Activated naive CD4-positive, alpha-beta T cell treated with anti-CD3 and anti-CD28 coated beads, Interleukin-2, amount 10 ng/mL, durations not matched to agents 7 days and 5 days (primary cell): ENCODE data around the gene ARID4A.
"Not testable (repeated sequence)": the region's sequence is repeated elsewhere in the genome, so short reads cannot be mapped to it uniquely, and the experiment has no call there.

Experiments used
- CTCF ChIA-PET: fragments of 350-600 bp; sonication (Branson Sonifier 250); formaldehyde crosslinking; loops from one replicate; lab custom pipeline; 2021; ENCODE audit warnings: antibody characterized with exemption; lab: Charles Lee
- DNase-seq: peaks from one replicate; pipeline ENCODE4 v3.0.0-alpha.2; 2020
- H3K27ac Mint-ChIP-seq: one replicate; pipeline ENCODE4 v1.8.0; 2021; ENCODE audit warnings: mild to moderate bottlenecking, moderate library complexity, mixed read lengths
- H3K27me3 Mint-ChIP-seq: one replicate; pipeline ENCODE4 v1.8.0; 2021; ENCODE audit warnings: mild to moderate bottlenecking, mixed read lengths
- H3K36me3 Mint-ChIP-seq: one replicate; pipeline ENCODE4 v1.8.0; 2021; ENCODE audit warnings: mixed read lengths
- H3K4me1 Mint-ChIP-seq: one replicate; pipeline ENCODE4 v1.8.0; 2021; ENCODE audit warnings: mixed read lengths
- H3K4me3 Mint-ChIP-seq: one replicate; pipeline ENCODE4 v1.8.0; 2021; ENCODE audit warnings: mild to moderate bottlenecking, moderate library complexity, mixed read lengths
- H3K9me3 Mint-ChIP-seq: one replicate; pipeline ENCODE4 v1.8.0; 2021; ENCODE audit warnings: mixed read lengths

ARID4A gene

DNA sequence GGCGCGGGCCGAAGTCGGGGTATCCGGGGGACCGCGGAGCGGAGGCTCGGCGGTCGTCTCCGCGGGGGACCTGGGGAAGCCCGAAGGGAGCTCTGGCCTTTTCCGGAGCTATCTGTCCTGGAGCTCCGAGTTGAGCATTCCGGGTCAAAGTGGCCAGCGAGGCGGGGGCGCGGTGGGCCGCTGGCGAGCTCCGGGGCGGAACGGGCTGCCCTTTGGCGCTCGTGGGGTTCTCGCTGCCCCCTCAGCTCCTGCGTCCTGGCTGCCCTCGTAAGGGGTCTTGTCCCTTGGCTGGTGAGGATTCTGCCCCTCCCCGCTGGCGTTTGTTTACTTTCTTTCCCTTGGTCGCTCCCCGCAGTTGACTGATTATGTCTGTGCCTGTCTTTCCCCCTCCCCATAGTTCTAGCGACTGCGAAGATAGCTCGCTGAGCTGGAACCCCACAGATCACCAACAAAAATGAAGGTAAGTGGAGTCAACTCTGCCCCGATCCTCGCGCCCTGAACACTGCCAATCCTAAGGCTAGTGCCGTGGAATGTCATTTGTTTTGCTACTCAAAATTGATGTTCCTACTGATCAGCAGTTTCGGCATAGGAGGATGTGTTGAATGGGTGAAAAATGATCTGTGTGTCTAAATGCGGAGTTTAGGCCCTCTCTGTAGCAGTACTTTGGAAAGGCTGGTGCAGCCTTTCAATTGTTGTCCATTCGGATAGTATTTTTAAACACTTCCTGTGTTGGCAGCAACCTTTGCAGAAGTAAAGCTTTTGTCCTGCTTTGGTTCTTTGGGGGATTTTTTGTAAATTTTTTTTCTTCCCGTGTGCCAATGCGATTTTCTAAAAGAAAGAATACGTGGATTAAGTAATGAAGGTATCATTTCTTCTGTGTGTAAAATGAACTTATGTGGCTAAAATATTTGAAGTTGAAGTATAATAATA lies 1.3 kb downstream of the ARID4A start:
- no peaks in the 10 kb centered on the region for H3K27me3 Mint-ChIP-seq
- H3K4me1 Mint-ChIP-seq = peaks cover 45% of the 10 kb centered on the region
- peak overlapping the region; percentile 93 for H3K4me3 Mint-ChIP-seq
- DNase-seq = no peak
- peak overlapping the region; percentile 96 for H3K27ac Mint-ChIP-seq
- CTCF ChIA-PET = no interaction called here
- no peaks in the 10 kb centered on the region for H3K9me3 Mint-ChIP-seq
- H3K36me3 Mint-ChIP-seq = peaks cover 28% of the 10 kb centered on the region

DNA sequence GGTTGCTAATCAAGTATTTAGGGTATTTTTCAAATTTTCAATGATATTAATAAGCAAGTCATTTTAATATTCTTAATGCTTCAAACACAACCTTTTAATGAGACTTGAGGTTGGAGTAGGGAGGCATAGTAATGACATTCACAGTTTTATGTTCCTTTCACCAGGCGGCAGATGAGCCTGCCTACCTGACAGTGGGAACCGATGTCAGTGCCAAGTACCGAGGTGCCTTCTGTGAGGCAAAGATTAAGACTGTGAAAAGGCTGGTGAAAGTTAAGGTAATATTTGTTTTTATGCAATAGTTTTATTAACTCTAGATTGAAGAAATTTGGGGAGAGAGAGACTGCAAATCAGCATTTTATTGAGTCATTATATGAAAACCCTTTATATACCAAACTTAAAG lies 3.1 kb downstream of the ARID4A start:
- Mint-ChIP-seq H3K4me1 (peaks cover 30% of the 10 kb centered on the region), H3K27ac (no peak overlapping the region)

DNA sequence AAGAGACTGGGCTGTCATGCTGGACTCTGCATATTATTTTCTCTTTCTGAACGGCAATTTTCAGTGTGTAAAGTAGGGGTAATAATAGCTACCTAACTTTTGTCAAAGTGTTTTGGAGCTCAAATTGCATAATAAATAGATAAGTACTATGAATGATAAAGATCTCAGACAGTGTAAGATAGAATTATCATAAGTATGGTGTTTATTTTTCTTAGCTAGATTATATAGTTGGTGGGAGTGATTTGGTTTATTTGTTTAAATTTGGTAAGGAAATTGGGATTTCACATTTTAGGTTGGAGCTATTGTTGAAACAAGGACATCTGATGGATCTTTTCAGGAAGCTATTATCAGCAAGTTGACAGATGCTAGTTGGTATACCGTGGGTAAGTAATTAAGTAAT lies 7.4 kb downstream of the ARID4A start:
- H3K4me3 Mint-ChIP-seq = no peak overlapping the region
- peaks cover 39% of the 10 kb centered on the region for H3K36me3 Mint-ChIP-seq
- peaks cover 15% of the 10 kb centered on the region for H3K4me1 Mint-ChIP-seq
- no peak overlapping the region for H3K27ac Mint-ChIP-seq
- no peak for DNase-seq
- CTCF ChIA-PET = no interaction called here
- no peaks in the 10 kb centered on the region for H3K27me3 Mint-ChIP-seq
- no peaks in the 10 kb centered on the region for H3K9me3 Mint-ChIP-seq

More for the DNA sequence above, 3.1 kb downstream of the ARID4A start:
- Mint-ChIP-seq H3K27me3 (no peaks in the 10 kb centered on the region), H3K36me3 (peaks cover 29% of the 10 kb centered on the region), H3K9me3 (no peaks in the 10 kb centered on the region), H3K4me3 (no peak overlapping the region)
- DNase-seq = no peak
- CTCF ChIA-PET = no interaction called here

DNA sequence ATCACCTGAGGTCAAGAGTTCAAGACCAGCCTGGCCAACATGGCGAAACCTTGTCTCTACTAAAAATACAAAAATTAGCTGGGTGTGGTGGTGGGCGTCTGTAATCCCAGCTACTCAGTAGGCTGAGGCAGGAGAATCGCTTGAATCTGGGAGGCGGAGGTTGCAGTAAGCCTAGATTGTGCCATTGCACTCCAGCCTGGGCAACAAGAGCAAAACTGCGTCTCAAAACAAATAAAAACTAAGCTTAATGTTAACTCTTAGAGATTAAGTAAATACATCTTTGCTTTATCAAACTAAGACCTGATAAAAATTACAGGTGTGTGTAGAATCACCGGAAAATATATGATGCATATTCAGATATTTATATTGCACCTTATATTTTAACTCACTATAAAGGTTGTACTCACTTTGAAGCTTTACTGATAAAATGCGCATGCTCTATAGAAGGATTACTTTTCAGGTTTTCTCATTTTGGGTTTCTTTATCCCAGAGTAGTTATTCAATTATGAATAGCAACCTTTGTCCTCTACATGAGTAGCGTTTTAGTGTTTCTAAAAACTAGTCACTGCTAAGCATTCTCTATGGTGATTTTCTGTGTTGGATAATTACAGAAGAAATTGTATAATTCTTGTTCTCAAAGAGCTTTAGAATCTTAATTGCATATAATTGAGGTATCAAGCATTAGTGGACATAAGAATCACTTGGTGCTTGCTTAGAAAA lies 9.4 kb downstream of the ARID4A start:
- DNase-seq = no peak
- Mint-ChIP-seq H3K27ac (no peak overlapping the region), H3K9me3 (no peaks in the 10 kb centered on the region), H3K4me3 (no peak overlapping the region), H3K27me3 (no peaks in the 10 kb centered on the region), H3K36me3 (peaks cover 31% of the 10 kb centered on the region), H3K4me1 (peaks cover 6% of the 10 kb centered on the region)
- CTCF ChIA-PET = no interaction called here

DNA sequence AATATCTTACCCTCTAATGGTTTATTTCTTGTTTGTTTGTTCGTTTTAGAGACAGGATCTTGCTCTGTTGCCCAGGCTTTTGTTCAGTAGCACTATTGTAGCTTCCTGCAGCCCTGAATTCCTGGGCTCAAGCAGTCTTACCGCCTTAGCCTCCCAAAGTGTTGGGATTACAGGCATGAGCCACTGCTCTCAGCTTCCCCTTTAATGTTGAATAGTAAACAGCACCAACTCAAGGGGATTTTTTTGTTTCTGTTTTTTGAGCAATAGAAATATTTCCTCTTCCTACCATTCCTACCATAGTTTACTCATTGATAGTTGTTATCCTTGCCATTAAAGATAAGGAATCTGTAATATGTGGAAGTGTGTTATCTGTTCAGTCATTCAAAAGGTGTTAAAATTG lies 10.7 kb downstream of the ARID4A start:
- no peaks in the 10 kb centered on the region for H3K27me3 Mint-ChIP-seq
- no peak overlapping the region for H3K27ac Mint-ChIP-seq
- H3K36me3 Mint-ChIP-seq = peaks cover 31% of the 10 kb centered on the region
- H3K4me1 Mint-ChIP-seq = no peaks in the 10 kb centered on the region
- CTCF ChIA-PET = no interaction called here
- no peaks in the 10 kb centered on the region for H3K9me3 Mint-ChIP-seq
- H3K4me3 Mint-ChIP-seq = no peak overlapping the region
- no peak for DNase-seq

DNA sequence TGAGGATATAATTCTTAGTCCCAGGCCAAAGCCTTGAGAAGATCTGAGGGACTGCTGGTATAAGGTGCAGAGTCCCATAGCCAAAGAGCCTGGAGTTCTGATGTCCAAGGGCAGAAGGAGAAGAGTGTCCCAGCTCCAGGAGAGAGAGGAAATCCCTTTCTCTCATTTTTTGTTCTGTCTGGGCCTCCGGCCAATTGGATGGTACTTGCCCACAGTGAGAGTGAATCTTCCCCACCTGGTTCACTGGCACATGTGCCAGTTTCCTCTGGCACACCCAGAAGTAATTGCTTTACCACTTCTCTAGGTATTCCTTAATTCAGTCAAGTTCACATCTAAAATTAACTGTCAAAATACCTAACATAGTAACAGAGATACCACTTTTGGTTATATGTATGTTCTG lies 15.3 kb downstream of the ARID4A start:
- peaks cover 26% of the 10 kb centered on the region for H3K36me3 Mint-ChIP-seq
- CTCF ChIA-PET = no interaction called here

DNA sequence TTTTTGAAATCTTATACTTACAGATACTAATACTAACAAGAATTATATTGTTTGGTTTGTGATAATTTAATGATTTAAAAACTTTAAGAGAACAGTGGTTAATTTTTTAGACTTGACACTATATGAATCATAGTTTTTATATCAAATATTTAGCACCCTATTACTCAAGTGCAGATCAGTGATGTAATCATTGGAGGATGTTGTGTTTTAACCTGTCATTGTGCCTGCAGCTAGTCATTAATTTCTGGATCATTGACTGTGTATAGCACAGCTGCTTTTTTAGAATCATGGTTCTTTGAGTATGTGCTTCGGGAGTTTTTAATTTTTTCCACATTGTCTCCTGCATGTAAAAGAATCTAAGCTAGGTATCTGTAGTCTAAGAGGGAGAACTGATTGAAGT lies 17.3 kb downstream of the ARID4A start:
- no peak overlapping the region for H3K4me3 Mint-ChIP-seq
- CTCF ChIA-PET = no interaction called here
- no peaks in the 10 kb centered on the region for H3K4me1 Mint-ChIP-seq
- DNase-seq = no peak
- no peak overlapping the region for H3K27ac Mint-ChIP-seq
- H3K27me3 Mint-ChIP-seq = no peaks in the 10 kb centered on the region
- H3K9me3 Mint-ChIP-seq = no peaks in the 10 kb centered on the region
- H3K36me3 Mint-ChIP-seq = peaks cover 29% of the 10 kb centered on the region

More for the DNA sequence above, 15.3 kb downstream of the ARID4A start:
- DNase-seq = no peak
- Mint-ChIP-seq H3K27ac (no peak overlapping the region), H3K4me3 (no peak overlapping the region), H3K4me1 (no peaks in the 10 kb centered on the region), H3K27me3 (no peaks in the 10 kb centered on the region), H3K9me3 (no peaks in the 10 kb centered on the region)

DNA sequence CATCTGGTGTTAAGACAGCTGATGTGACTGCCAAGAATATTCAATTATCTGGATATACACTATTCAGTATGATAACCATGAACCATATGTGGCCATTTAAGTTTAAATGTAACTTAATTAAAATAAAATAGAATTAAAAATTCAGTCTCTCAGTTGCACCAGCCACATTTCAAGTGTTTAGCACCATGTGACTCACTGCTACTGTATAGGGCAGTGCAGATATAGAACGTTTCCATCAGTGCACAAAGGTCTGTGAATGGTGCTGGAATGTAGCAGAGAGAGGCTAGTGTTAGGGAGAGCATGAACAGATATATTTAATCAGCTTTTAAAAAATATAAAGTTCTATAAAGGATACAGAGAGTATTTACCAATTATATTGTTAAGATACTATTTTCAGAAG lies 28.7 kb downstream of the ARID4A start:
- Mint-ChIP-seq H3K27me3 (no peaks in the 10 kb centered on the region), H3K9me3 (no peaks in the 10 kb centered on the region), H3K36me3 (peaks cover 30% of the 10 kb centered on the region), H3K27ac (no peak overlapping the region), H3K4me1 (peaks cover 17% of the 10 kb centered on the region), H3K4me3 (no peak overlapping the region)
- DNase-seq = no peak
- CTCF ChIA-PET = interaction anchor here (1.4 kb wide), 1 partner anchor 74 kb away, joined by 3 read pairs; no protein-coding TSS in a partner anchor

DNA sequence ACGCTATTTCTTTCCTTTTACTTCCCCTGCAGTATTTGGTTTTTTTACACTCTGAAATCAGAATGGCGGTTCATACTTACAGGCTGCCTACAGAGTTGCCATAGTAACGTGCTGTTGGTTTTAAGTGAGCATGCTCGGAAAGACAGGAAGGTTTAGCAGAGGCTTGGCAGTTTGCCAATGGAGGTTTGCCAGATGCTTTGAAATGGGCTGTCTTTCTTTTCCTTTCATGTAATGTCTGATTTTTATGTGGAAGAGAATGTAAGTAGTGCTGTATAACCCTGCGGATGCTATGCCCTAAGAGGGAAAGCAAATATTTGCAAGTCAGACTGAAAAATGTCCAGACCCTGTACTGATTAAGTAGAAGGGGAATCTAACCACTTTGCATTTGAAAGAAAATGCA lies 32.8 kb downstream of the ARID4A start:
- CTCF ChIA-PET = interaction anchor here (1.3 kb wide), 1 partner anchor 65 kb away, joined by 3 read pairs; the partner anchor contains the start of gene TOMM20L
- Mint-ChIP-seq H3K27me3 (no peaks in the 10 kb centered on the region), H3K27ac (peak overlapping the region; percentile 64), H3K36me3 (peaks cover 30% of the 10 kb centered on the region), H3K9me3 (no peaks in the 10 kb centered on the region), H3K4me3 (peak overlapping the region; percentile 27), H3K4me1 (peaks cover 19% of the 10 kb centered on the region)
- peak; percentile 92 for DNase-seq

DNA sequence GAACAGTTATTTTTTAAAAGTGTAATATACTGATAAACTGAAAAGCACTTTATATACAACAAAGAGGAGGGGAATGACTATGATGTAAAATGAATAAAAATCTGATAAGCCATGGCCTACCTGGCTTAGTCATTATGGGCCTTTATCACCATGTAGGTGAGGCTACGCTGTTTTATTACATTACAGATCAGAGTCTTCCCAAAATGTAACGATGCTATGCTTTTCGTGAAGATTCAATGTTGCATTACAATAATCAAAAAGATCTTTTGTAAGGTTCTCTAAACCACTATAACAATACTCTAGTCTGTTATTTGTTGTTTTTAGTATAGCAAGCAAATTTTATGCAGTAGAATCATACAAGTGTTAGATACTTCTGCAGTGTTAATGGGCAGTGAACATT lies 34.2 kb downstream of the ARID4A start:
- H3K9me3 Mint-ChIP-seq = no peaks in the 10 kb centered on the region
- DNase-seq = no peak
- H3K27me3 Mint-ChIP-seq = no peaks in the 10 kb centered on the region
- no peak overlapping the region for H3K27ac Mint-ChIP-seq
- CTCF ChIA-PET = interaction anchor here (1.3 kb wide), 1 partner anchor 63 kb away, joined by 3 read pairs; the partner anchor contains the start of gene TOMM20L
- no peak overlapping the region for H3K4me3 Mint-ChIP-seq
- peaks cover 26% of the 10 kb centered on the region for H3K36me3 Mint-ChIP-seq
- H3K4me1 Mint-ChIP-seq = peaks cover 19% of the 10 kb centered on the region

DNA sequence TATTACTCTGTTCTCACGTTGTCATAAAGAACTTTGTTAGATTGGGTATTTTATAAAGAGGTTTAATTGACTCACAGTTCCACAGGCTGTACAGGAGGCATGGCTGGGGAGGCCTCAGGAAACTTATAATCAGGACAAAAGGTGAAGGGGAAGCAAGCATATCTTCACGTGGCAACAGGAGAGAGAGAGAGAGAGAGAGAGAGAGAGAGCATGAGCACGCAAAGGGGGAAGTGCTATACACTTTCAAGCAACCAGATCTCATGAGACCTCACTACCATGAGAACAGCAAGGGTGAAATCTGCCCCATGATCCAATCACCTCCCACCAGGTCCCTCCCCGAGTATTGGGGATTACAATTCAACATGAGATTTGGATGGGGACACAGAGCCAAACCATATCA lies 41.3 kb downstream of the ARID4A start:
- DNase-seq, H3K9me3 Mint-ChIP-seq, CTCF ChIA-PET, H3K27me3 Mint-ChIP-seq, H3K4me1 Mint-ChIP-seq, H3K4me3 Mint-ChIP-seq, H3K27ac Mint-ChIP-seq: not testable (repeated sequence)
- peaks cover 32% of the 10 kb centered on the region for H3K36me3 Mint-ChIP-seq

DNA sequence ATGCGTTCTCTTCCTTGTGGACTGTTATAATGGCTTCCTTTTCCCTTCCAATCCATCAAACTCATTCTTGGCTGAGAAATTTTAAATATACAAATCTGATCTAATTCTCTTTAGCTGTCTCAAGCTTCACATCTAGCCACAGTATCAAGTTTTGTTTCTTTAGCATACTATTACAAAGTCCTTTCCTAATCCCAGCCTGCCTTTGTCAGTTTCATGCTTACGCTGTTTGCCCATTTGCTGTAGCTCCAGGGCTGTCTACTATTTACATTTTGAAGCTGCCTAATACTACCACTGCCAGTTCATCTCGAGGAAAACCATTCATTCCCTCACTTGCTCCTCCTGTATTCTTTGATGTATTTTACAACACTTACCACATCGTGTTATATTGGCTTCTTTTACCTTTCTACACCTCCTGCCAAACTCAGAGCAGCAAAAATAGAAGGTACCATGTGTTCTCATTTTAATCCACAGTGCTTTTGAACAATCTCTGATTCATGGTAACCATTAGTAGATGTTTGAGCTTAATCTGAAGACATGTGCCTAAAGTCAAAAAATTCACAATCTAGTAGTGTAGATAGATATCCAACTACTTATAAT lies 42.9 kb downstream of the ARID4A start:
- H3K4me1 Mint-ChIP-seq = no peaks in the 10 kb centered on the region
- H3K27me3 Mint-ChIP-seq = no peaks in the 10 kb centered on the region
- no peak overlapping the region for H3K27ac Mint-ChIP-seq
- H3K36me3 Mint-ChIP-seq = peaks cover 30% of the 10 kb centered on the region
- no peak overlapping the region for H3K4me3 Mint-ChIP-seq
- CTCF ChIA-PET = no interaction called here
- no peak for DNase-seq
- no peaks in the 10 kb centered on the region for H3K9me3 Mint-ChIP-seq

DNA sequence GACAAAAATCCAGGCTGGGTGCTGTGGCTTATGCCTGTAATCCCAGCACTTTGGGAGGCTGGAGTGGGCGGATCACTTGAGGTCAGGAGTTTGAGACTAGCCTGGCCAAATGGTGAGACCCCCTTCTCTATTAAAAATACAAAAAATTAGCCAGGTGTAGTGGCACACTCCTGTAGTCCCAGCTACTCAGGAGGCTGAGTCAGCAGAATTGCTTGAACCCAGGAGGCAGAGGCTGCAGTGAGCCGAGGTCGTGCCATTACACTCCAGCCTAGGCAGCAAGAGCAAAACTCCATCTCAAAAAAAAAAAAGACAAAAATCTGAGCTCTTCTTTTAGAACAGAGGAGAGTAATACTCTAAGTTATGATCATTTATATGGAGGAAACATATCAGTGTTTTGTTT lies 45.2 kb downstream of the ARID4A start:
- H3K9me3 Mint-ChIP-seq, H3K4me3 Mint-ChIP-seq, H3K4me1 Mint-ChIP-seq, CTCF ChIA-PET, DNase-seq, H3K27ac Mint-ChIP-seq, H3K27me3 Mint-ChIP-seq: not testable (repeated sequence)
- H3K36me3 Mint-ChIP-seq = peaks cover 34% of the 10 kb centered on the region

DNA sequence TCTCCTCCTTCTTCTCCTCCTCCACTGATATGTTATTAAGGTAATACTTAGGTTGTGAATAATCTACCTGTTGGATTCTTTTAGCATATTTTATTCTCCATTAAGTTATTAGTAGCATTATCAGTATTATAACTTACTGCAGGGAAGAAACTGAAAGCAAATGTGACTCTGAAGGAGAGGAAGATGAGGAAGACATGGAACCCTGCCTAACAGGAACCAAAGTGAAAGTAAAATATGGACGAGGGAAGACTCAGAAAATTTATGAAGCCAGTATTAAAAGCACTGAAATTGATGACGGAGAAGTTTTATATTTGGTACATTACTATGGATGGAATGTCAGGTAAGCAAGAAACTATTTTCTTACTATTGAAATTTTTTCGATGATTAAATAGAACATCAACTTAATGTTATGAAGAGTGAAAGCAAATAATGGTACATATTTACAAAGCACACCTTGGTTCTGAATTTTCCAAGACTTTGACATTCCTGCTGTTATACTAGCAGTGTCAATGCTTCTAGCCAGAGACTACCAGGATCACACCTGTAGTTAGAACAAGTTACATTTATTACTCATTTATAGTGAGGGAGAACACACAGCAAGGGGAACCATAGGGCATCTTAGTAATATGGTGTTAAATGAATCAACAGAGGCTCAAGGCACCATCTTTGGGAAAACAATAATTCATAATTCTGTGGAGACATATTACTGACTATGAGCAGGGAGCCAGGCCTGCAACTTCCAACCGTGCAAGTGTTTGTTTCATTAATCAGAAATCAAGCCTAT lies 55.4 kb downstream of the ARID4A start:
- Mint-ChIP-seq H3K4me3 (peak overlapping the region; percentile 43), H3K27ac (peak overlapping the region; percentile 12), H3K36me3 (peaks cover 52% of the 10 kb centered on the region), H3K9me3 (no peaks in the 10 kb centered on the region), H3K27me3 (no peaks in the 10 kb centered on the region), H3K4me1 (peaks cover 18% of the 10 kb centered on the region)
- CTCF ChIA-PET = no interaction called here
- DNase-seq = no peak
